Transverse colon (tissue), 3 donors: ENCODE measurements around the gene S100A3.

Source experiments
- EP300 ChIP-seq: sonication (generic); formaldehyde crosslinking; IDR thresholded peaks from one replicate; pipeline ENCODE4 v1.6.1; 2017; ENCODE audit warnings: antibody characterized with exemption, low read depth
- POLR2A ChIP-seq: fragments of 450-650 bp; IDR thresholded peaks from one replicate; pipeline ENCODE4 v1.6.1; 2016; ENCODE audit warnings: antibody characterized with exemption, mild to moderate bottlenecking, moderate library complexity
- TF ChIP-seq, protein P1 (sequence below), 5 experiments: fragments of 200-600 bp in 3 of 5; fragments of 450-650 bp in 2 of 5; sonication (generic) in 3 of 5; IDR thresholded peaks; 1 replicate in 2 of 5; 2 replicates in 3 of 5; pipeline ENCODE4 v1.5.1; 2016 to 2017; ENCODE audit warnings: antibody characterized with exemption in 5 of 5, inconsistent platforms in 3 of 5, mild to moderate bottlenecking in 2 of 5, moderate library complexity in 1 of 5

DNA sequence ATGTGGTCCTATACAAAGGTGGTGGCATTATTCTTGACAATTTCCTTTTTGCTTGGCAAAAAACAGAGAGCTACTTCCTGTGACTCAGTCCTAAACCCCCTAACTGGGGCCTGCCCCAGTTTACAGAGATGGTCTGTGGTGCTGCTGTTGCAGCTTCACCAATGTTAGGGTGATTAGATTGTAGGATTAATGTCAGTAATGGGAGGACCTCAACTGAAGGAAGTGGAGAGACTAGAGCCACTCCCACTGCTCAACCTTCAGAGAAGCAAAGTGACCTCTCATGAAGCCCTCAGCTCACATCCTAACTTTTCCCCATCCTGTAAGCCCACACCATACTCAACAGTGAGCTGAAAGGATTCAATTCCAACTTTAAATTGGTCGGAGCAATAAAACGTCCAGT is 16.9 kb downstream of the S100A3 start:
- TF ChIP-seq, protein P1, sequence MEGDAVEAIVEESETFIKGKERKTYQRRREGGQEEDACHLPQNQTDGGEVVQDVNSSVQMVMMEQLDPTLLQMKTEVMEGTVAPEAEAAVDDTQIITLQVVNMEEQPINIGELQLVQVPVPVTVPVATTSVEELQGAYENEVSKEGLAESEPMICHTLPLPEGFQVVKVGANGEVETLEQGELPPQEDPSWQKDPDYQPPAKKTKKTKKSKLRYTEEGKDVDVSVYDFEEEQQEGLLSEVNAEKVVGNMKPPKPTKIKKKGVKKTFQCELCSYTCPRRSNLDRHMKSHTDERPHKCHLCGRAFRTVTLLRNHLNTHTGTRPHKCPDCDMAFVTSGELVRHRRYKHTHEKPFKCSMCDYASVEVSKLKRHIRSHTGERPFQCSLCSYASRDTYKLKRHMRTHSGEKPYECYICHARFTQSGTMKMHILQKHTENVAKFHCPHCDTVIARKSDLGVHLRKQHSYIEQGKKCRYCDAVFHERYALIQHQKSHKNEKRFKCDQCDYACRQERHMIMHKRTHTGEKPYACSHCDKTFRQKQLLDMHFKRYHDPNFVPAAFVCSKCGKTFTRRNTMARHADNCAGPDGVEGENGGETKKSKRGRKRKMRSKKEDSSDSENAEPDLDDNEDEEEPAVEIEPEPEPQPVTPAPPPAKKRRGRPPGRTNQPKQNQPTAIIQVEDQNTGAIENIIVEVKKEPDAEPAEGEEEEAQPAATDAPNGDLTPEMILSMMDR (IDR thresholded peaks at IDR 0.05) = no peak
- TF ChIP-seq POLR2A (no peak), EP300 (no peak)
